Kidney (tissue), 14 donors: ENCODE data around the gene JARID2. TPM values are rescaled to one million over a fixed set of nuclear protein-coding genes. Genes with fewer than 3 reads are reported as not detected.

Experiments
- DNase-seq, 5 donors: peaks; one replicate each; pipeline ENCODE4 v3.0.0-alpha.2; 2013 to 2020
- FAIRE-seq: peaks from 2 replicates; lab custom pipeline; 2012; peaks lifted over from hg19 to GRCh38; lab: Jason Lieb, UNC
- H3K27ac ChIP-seq, 2 donors: one replicate each; pipeline ENCODE4 v1.7.0; 2013; ENCODE audit warnings: low read depth in 2 of 2, low read length in 2 of 2, inconsistent platforms in 1 of 2
- H3K27me3 ChIP-seq: one replicate; pipeline ENCODE4 v1.7.1; 2013; ENCODE audit warnings: low read length, inconsistent platforms; ENCODE audit not compliant: control insufficient read depth, insufficient read depth
- H3K36me3 ChIP-seq, 3 donors: one replicate each; pipeline versions ENCODE4 v1.7.0 to v1.7.1; 2013; ENCODE audit warnings: low read length in 3 of 3, control low read depth in 1 of 3, inconsistent platforms in 1 of 3; ENCODE audit not compliant: insufficient read depth in 3 of 3, control insufficient read depth in 2 of 3
- H3K4me1 ChIP-seq, 3 donors: one replicate each; pipeline versions ENCODE4 v1.7.0 to v1.7.1; 2013; ENCODE audit warnings: low read length in 3 of 3, inconsistent platforms in 1 of 3, low read depth in 1 of 3; ENCODE audit not compliant: control insufficient read depth in 2 of 3, insufficient read depth in 2 of 3
- H3K4me3 ChIP-seq, 3 donors: one replicate each; pipeline versions ENCODE4 v1.7.0 to v1.8.1; 2013; ENCODE audit warnings: low read length in 3 of 3, control low read depth in 1 of 3, inconsistent platforms in 1 of 3
- H3K9ac ChIP-seq, 3 donors: one replicate each; pipeline versions ENCODE4 v1.7.0 to v1.7.1; 2013; ENCODE audit warnings: low read length in 3 of 3, control low read depth in 1 of 3, inconsistent platforms in 1 of 3
- H3K9me3 ChIP-seq, 3 donors: one replicate each; pipeline versions ENCODE4 v1.7.0 to v1.7.1; 2013; ENCODE audit warnings: low read length in 3 of 3, control low read depth in 1 of 3, inconsistent platforms in 1 of 3; ENCODE audit not compliant: control insufficient read depth in 2 of 3, insufficient read depth in 1 of 3
- intact Hi-C: fragments of 100-400 bp; cut with DNase I; formaldehyde crosslinking; loops from one replicate; pipeline ENCODE4 v1.11.1; 2022
- polyA plus RNA-seq: library from polyadenylated mRNA; stranded (reverse); fragments of 350-450 nt; fragmentation: Illumina TruSeq; extraction: RNeasy Lipid Tissue Mini Kit (QIAGEN cat#74804); gene quantifications from one replicate; pipeline ENCODE4 v1.2.3, GENCODE V29; 2014; ENCODE audit warnings: low read depth, low replicate concordance; ENCODE audit not compliant: insufficient read depth
- total RNA-seq: library from RNA; stranded (reverse); fragmentation: NEBNext Ultra II Directional; extraction: Animal tissue kit (Norgen Biotek cat#: 25700); gene quantifications from one replicate; pipeline ENCODE4 v1.2.1, GENCODE V29; 2021
- TF ChIP-seq, protein P1 (sequence below): IDR thresholded peaks from 3 replicates; pipeline ENCODE4 v1.5.1; 2012; ENCODE audit warnings: mild to moderate bottlenecking, moderate library complexity, borderline replicate concordance; ENCODE audit not compliant: insufficient read depth; ENCODE audit errors: extremely low read depth
- donor health status: control.
- donor health status: control.
- donor health status: control.
- donor health status: control.
- donor health status: control.
- donor health status: DM: yes; HTN: yes; CAD: no.
- donor health status: Normal renal cell carcinoma (clear cell type).

The JARID2 gene
- total and polyA plus RNA-seq, 2 donors from 2014 or later, result 1.8 to 12.3 TPM

DNA sequence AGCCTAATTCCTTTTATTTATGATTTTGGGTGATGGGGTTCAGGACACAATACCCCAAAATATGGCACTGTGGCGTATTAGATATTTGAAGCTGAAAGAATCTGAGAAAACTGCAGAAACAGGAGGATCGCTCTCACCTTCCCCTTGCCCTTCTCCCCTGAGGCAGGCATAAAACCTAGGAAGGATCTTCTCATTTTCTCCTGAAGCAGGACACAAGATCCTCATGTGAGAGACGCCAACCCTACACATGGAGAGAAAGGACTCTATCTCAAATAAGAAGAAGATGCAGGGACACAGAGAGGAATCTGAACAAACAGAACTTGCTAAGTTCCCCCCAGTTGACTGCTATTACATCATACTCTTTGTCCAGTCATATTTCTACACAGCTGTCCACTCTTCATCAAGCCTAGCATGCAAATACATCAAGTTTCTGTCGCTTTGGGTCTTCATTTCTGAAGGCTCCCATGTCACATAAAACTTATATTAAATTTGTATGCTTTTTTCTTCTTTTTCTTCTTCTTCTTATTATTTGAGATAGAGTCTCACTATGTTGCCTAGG, 307.9 kb downstream of the JARID2 start:
- Histone ChIP-seq H3K4me1 (peaks cover 5 to 14% (median 10%) of the 10 kb centered on the region in 3 donors), H3K9me3 (no peaks in the 10 kb centered on the region), H3K27ac (no peak overlapping the region), H3K4me3 (no peak overlapping the region), H3K36me3 (no peaks in the 10 kb centered on the region), H3K9ac (no peak overlapping the region), H3K27me3 (no peaks in the 10 kb centered on the region)
- FAIRE-seq (no peak), DNase-seq (no peak)
- TF ChIP-seq, protein P1, sequence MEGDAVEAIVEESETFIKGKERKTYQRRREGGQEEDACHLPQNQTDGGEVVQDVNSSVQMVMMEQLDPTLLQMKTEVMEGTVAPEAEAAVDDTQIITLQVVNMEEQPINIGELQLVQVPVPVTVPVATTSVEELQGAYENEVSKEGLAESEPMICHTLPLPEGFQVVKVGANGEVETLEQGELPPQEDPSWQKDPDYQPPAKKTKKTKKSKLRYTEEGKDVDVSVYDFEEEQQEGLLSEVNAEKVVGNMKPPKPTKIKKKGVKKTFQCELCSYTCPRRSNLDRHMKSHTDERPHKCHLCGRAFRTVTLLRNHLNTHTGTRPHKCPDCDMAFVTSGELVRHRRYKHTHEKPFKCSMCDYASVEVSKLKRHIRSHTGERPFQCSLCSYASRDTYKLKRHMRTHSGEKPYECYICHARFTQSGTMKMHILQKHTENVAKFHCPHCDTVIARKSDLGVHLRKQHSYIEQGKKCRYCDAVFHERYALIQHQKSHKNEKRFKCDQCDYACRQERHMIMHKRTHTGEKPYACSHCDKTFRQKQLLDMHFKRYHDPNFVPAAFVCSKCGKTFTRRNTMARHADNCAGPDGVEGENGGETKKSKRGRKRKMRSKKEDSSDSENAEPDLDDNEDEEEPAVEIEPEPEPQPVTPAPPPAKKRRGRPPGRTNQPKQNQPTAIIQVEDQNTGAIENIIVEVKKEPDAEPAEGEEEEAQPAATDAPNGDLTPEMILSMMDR, result no peak
- intact Hi-C loops, result no loop called here

DNA sequence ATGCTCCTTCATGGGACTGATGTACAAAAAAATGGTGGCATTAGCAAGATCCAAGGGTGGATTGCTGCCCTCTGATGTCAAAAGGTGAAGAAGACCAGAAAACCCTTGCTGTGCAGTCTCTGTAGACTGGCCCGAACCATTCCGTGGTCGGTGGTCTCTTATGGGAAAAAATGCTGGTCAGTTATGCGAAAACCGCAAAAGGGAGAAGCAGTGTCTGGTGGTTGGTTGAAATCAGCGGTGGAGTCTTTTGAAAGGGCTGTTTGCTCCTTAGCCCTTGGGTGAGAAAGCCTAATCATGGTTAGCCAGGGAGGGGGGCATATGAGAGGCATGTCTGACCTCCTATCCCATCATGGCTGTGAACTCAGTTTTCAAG, 308.8 kb downstream of the JARID2 start:
- H3K27me3 ChIP-seq, result no peaks in the 10 kb centered on the region
- H3K4me3 ChIP-seq, result no peak overlapping the region
- DNase-seq (no peak), FAIRE-seq (no peak)
- no peaks in the 10 kb centered on the region for H3K9me3 ChIP-seq
- H3K36me3 ChIP-seq, result no peaks in the 10 kb centered on the region
- H3K27ac ChIP-seq, result no peak overlapping the region
- intact Hi-C loops, result no loop called here
- H3K9ac ChIP-seq, result no peak overlapping the region
- H3K4me1 ChIP-seq, result peaks cover 5 to 14% (median 7%) of the 10 kb centered on the region in 3 donors
- TF ChIP-seq, protein P1, result no peak

GRCh38 chr6:15555101-15556038, 309.5 kb downstream of the JARID2 start:
- no peak overlapping the region for H3K9ac ChIP-seq
- intact Hi-C loops, result no loop called here
- TF ChIP-seq, protein P1, result no peak
- no peaks in the 10 kb centered on the region for H3K36me3 ChIP-seq
- peaks cover 2 to 12% (median 5%) of the 10 kb centered on the region in 3 donors for H3K4me1 ChIP-seq
- FAIRE-seq (no peak), DNase-seq (no peak)
- H3K27ac ChIP-seq, result no peak overlapping the region
- H3K4me3 ChIP-seq, result no peak overlapping the region
- H3K9me3 ChIP-seq, result no peaks in the 10 kb centered on the region
- H3K27me3 ChIP-seq, result no peaks in the 10 kb centered on the region
